Heart left ventricle (tissue), 16 donors: ENCODE results near the gene MED12. TPM values are rescaled to one million over a fixed set of nuclear protein-coding genes. Genes with fewer than 3 reads are reported as not detected.

Source experiments
- ATAC-seq, 4 donors: fragments of 200-7000 bp; cut with Tn5 transposase; one replicate each; pipeline ENCODE4 v1.9.1; 2020 to 2022; ENCODE audit warnings: moderate library complexity in 4 of 4, mild to moderate bottlenecking in 3 of 4, moderate number of reproducible peaks in 1 of 4
- DNase-seq, 5 donors: peaks; one replicate each; pipeline ENCODE4 v3.0.0-alpha.2; 2020
- H3K27ac ChIP-seq, 12 donors: fragments of 200-600 bp; sonication (generic) in 4 of 12; one replicate each; pipeline versions ENCODE4 v1.5.0 to v1.8.0; 2016 to 2022; ENCODE audit warnings: mild to moderate bottlenecking in 2 of 12
- H3K27me3 ChIP-seq, 9 donors: fragments of 200-600 bp; sonication (generic) in 2 of 9; one replicate each; pipeline versions ENCODE4 v1.5.1 to v1.8.0; 2016 to 2022; ENCODE audit warnings: mild to moderate bottlenecking in 3 of 9
- H3K36me3 ChIP-seq, 9 donors: fragments of 200-600 bp; sonication (generic) in 2 of 9; one replicate each; pipeline versions ENCODE4 v1.5.0 to v1.8.0; 2018 to 2022; ENCODE audit warnings: mild to moderate bottlenecking in 2 of 9
- H3K4me1 ChIP-seq, 12 donors: fragments of 200-600 bp; sonication (generic) in 4 of 12; one replicate each; pipeline versions ENCODE4 v1.5.0 to v1.8.0; 2016 to 2022; ENCODE audit warnings: mild to moderate bottlenecking in 3 of 12
- H3K4me3 ChIP-seq, 12 donors: fragments of 200-600 bp; sonication (generic) in 4 of 12; one replicate each; pipeline versions ENCODE4 v1.5.0 to v1.8.0; 2017 to 2022; ENCODE audit warnings: mild to moderate bottlenecking in 9 of 12, moderate library complexity in 4 of 12
- H3K9me3 ChIP-seq, 12 donors: fragments of 200-600 bp; sonication (generic) in 4 of 12; one replicate each; pipeline versions ENCODE4 v1.5.0 to v1.8.0; 2016 to 2022; ENCODE audit warnings: mild to moderate bottlenecking in 1 of 12
- CTCF ChIP-seq, 12 donors: fragments of 200-600 bp; sonication (generic) in 4 of 12; IDR thresholded peaks; one replicate each; pipeline versions ENCODE4 v1.5.0 to v1.8.0; 2018 to 2022; ENCODE audit warnings: antibody characterized with exemption in 12 of 12, mild to moderate bottlenecking in 5 of 12
- POLR2A ChIP-seq, 2 donors: fragments of 450-650 bp; IDR thresholded peaks; one replicate each; pipeline ENCODE4 v1.6.1; 2017; ENCODE audit warnings: antibody characterized with exemption in 2 of 2, mild to moderate bottlenecking in 2 of 2, moderate library complexity in 2 of 2
- WGBS, 4 donors: extraction: QIAGEN DNeasy Blood & Tissue Kit in 2 of 4; methylation state at CpG; one replicate each; pipeline versions ENCODE4 v1.1.5 to v1.1.7; 2013 to 2018; 5-methylcytosine and 5-hydroxymethylcytosine counted together
- intact Hi-C, 10 donors: fragments of 100-400 bp; cut with DNase I; formaldehyde crosslinking; loops; one replicate each; pipeline versions ENCODE4 v1.11.1 to v1.14.2; 2022
- polyA plus RNA-seq, 2 donors: library from polyadenylated mRNA; stranded (reverse); fragments of 200-250 nt; gene quantifications; one replicate each; pipeline ENCODE4 v1.2.3, GENCODE V29; 2013
- total RNA-seq, 9 donors: library from RNA; depleted of rRNA in 2 of 9; stranded (reverse); fragments of >200 nt in 2 of 9; fragmentation: NEBNext Ultra II Directional in 3 of 9; extraction: Animal tissue kit (Norgen Biotek cat#: 25700) in 3 of 9; gene quantifications; one replicate each; pipeline versions ENCODE4 v1.1.0 to v1.2.4, GENCODE V29; 2016 to 2023
- donor health status: ischemic (EF 13 %, LVEDD 7.1; RV severe dilation, severe dysfunction).
- donor health status: healthy with polysubstance abuse.
- donor health status: DM: no; HTN: yes; CAD: no.
- donor health status: DM: no; HTN: no; CAD: no.
- donor health status: ischemic (EF 25% LVEDD 6.9; RV normal size, moderate dysfunction).
- donor health status: ischemic (EF 25% LVEDD 5.7; RV mildly dilated, moderate dysfunction).
- donor health status: healthy.
- donor health status: DM: yes; HTN: yes; CAD: no.
- donor health status: ischemic (EF 35%, LVEDD 5.7; RV mildly dilated, moderate dysfunction).
- donor health status: nonischemic (EF 11% LVEDD 7.7; RV severe dilation, severe dysfunction).
- donor health status: DM: yes; HTN: yes; CAD: no.
- donor health status: PGD.
- donor health status: ischemic (EF 29% LVEDD 5.4; RV normal size, mild dysfunction).
- donor health status: nonischemic (EF 23%, LVEDD 6.1; RV moderate dilation, normal function).

MED12 gene
- total and polyA plus RNA-seq, 11 donors, result 6.2 to 37.4 (median 25.3) TPM

GRCh38 chrX:71111921-71112431, 6.4 kb upstream of the MED12 start:
- ATAC-seq (no peak), DNase-seq (no peak)
- H3K27me3 ChIP-seq, result peaks cover 0 to 4% (median 0%) of the 10 kb centered on the region in 9 donors
- no peaks in the 10 kb centered on the region for H3K9me3 ChIP-seq
- TF ChIP-seq CTCF (IDR thresholded peaks at IDR 0.05) (no peak), POLR2A (IDR thresholded peaks at IDR 0.05) (no peak)
- peaks cover 0 to 9% (median 0%) of the 10 kb centered on the region in 12 donors for H3K4me1 ChIP-seq
- 50 to 67% (median 65%) methylated on average over 5 of the region's 5 CpGs for WGBS, 4 donors
- H3K36me3 ChIP-seq, result no peaks in the 10 kb centered on the region
- H3K4me3 ChIP-seq, result peak overlapping the region in 1 of 12 donors; percentile 58
- peak overlapping the region in 1 of 12 donors; percentile 79 for H3K27ac ChIP-seq
- intact Hi-C loops, result no loop called here

- ATAC-seq (no peak), DNase-seq (no peak)
- WGBS, 4 donors, result 85 to 91% (median 85%) methylated on average over 10 of the region's 10 CpGs
- H3K9me3 ChIP-seq, result peaks cover 0 to 6% (median 0%) of the 10 kb centered on the region in 12 donors
- H3K36me3 ChIP-seq, result peaks cover 0 to 26% (median 18%) of the 10 kb centered on the region in 9 donors
- intact Hi-C loops, result no loop called here
- peak overlapping the region in 5 of 12 donors; percentile 62 to 88 (median 69) for H3K4me3 ChIP-seq
- H3K4me1 ChIP-seq, result peaks cover 0 to 18% (median 5%) of the 10 kb centered on the region in 12 donors
- H3K27ac ChIP-seq, result no peak overlapping the region
- H3K27me3 ChIP-seq, result no peaks in the 10 kb centered on the region
- TF ChIP-seq CTCF (IDR thresholded peaks at IDR 0.05), result no peak
- no peak for TF ChIP-seq POLR2A (IDR thresholded peaks at IDR 0.05)
These were observed 1.0 kb upstream of the MED12 start for GRCh38 chrX:71117358-71117757.

DNA sequence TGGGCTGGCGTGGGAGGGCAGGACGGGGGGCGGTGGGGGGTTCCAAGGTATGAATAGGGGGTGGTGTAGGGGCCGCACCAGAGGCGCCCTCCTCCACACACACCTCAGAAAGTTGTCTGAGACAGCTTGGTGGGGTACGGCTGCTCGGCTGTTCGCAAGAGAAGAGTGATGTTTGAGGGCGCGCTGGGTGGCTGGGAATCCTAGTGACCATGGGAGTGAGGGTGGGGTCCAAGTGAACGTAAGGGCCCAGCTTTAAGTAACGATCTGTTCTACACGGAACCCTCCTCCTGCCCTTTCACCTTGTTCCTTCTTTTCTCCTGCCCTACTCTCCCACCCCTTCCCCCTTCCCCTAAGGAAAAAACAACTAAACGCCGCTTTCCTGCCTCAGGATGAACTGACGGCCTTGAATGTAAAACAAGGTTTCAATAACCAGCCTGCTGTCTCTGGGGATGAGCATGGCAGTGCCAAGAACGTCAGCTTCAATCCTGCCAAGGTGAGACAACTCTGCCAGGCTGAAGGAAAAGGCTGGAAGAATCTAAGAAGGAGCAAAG, 664 bp downstream of the MED12 start:
- peaks cover 0 to 15% (median 5%) of the 10 kb centered on the region in 12 donors for H3K4me1 ChIP-seq

More for the DNA sequence above, 664 bp downstream of the MED12 start:
- TF ChIP-seq CTCF (IDR thresholded peaks at IDR 0.05), result no peak
- no peak for TF ChIP-seq POLR2A (IDR thresholded peaks at IDR 0.05)
- peak overlapping the region; percentile 36 to 84 (median 77) for H3K27ac ChIP-seq
- H3K27me3 ChIP-seq, result no peaks in the 10 kb centered on the region
- H3K4me3 ChIP-seq, result peak overlapping the region; percentile 34 to 88 (median 66)
- peaks cover 0 to 43% (median 34%) of the 10 kb centered on the region in 9 donors for H3K36me3 ChIP-seq
- peak in 3 of 4 donors; percentile 11 to 49 (median 48) for ATAC-seq
- intact Hi-C loops, result no loop called here
- peaks cover 0 to 6% (median 0%) of the 10 kb centered on the region in 12 donors for H3K9me3 ChIP-seq
- no peak for DNase-seq
- WGBS, 4 donors, result 2 to 36% (median 19%) methylated on average over 16 to 17 of the region's 17 CpGs
